Erythroblast (primary cell): ENCODE data around the gene TMPRSS11F.

ENCODE experiments used
- GATA1 ChIP-seq: IDR thresholded peaks from 2 replicates; pipeline ENCODE4 v1.6.1; 2011; ENCODE audit warnings: low read depth, mild to moderate bottlenecking, control low read depth, low read length, moderate library complexity
- POLR2A ChIP-seq: IDR thresholded peaks from 2 replicates; pipeline ENCODE4 v1.6.1; 2011; ENCODE audit warnings: mild to moderate bottlenecking, low read length

DNA sequence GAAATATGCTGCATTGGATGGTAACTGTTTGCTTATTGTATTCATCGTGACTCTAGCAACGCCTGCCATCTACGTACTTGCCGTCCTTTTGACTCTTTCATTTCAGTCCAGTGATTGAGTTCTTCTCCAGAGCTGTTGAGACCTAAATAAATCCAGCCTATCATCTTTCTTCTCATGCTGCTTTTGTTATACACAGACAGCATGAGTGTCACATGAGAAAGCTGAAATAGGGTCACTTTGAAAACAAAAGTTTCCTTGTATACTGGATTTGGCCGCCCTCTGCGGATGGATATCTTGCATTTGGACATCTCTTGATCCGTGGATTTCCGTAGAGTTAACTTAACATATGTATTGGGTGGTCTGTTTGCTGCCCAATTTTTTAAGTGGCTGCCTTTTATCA is 67.2 kb downstream of the TMPRSS11F start:
- TF ChIP-seq POLR2A, result no peak
- TF ChIP-seq GATA1, result no peak
